Ovary (tissue), 3 donors: ENCODE measurements around the gene FGF5.

Experiments
- POLR2A ChIP-seq: fragments of 450-650 bp; IDR thresholded peaks from one replicate; pipeline ENCODE4 v1.6.1; 2017; ENCODE audit warnings: antibody characterized with exemption, mild to moderate bottlenecking, moderate library complexity
- TF ChIP-seq, protein P1 (sequence below), 3 donors: fragments of 450-650 bp in 2 of 3; fragments of 200-600 bp in 1 of 3; IDR thresholded peaks; one replicate each; pipeline versions ENCODE4 v1.5.1 to v1.8.0; 2016 to 2022; ENCODE audit warnings: antibody characterized with exemption in 3 of 3, mild to moderate bottlenecking in 1 of 3
- donor health status: DM: no; HTN: no; CAD: no.

DNA sequence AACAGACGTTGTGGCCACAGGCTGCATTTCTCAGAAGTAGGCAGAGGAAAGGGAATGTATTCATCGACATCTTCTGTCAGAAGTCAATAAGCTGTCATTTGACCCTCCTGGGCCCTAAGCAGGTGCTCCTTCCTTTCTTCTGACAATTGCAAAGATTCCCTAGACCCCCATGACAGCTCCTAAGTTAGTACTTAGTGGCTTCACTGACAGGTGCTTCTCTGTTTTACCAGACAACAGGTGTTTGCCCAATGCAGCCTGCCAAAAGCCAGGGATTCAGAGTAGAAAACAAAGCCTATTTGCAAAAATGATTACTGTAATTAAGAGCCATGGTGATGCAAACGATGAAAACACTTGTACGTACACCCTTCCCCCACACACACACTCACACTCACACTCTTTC, 7.5 kb upstream of the FGF5 start:
- TF ChIP-seq, protein P1, sequence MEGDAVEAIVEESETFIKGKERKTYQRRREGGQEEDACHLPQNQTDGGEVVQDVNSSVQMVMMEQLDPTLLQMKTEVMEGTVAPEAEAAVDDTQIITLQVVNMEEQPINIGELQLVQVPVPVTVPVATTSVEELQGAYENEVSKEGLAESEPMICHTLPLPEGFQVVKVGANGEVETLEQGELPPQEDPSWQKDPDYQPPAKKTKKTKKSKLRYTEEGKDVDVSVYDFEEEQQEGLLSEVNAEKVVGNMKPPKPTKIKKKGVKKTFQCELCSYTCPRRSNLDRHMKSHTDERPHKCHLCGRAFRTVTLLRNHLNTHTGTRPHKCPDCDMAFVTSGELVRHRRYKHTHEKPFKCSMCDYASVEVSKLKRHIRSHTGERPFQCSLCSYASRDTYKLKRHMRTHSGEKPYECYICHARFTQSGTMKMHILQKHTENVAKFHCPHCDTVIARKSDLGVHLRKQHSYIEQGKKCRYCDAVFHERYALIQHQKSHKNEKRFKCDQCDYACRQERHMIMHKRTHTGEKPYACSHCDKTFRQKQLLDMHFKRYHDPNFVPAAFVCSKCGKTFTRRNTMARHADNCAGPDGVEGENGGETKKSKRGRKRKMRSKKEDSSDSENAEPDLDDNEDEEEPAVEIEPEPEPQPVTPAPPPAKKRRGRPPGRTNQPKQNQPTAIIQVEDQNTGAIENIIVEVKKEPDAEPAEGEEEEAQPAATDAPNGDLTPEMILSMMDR (IDR thresholded peaks at IDR 0.05): no peak
- no peak for TF ChIP-seq POLR2A
